Trophoblast cell (in vitro differentiated cells and primary cell): ENCODE results near the gene MOB1B.

Experiments
- DNase-seq, 2 donors: peaks; one replicate each; pipeline ENCODE4 v3.0.0-alpha.2; 2016
- H2AFZ ChIP-seq: 2 replicates; pipeline ENCODE4 v1.6.1; 2013; ENCODE audit warnings: low read length, moderate library complexity, mild to moderate bottlenecking; ENCODE audit not compliant: insufficient read depth, poor library complexity
- H2AK5ac ChIP-seq: 2 replicates; pipeline ENCODE4 v1.6.1; 2013; ENCODE audit warnings: mild to moderate bottlenecking, low read length
- H2BK120ac ChIP-seq: 2 replicates; pipeline ENCODE4 v1.6.1; 2013; ENCODE audit warnings: low read length, mild to moderate bottlenecking, moderate library complexity; ENCODE audit not compliant: insufficient read depth, poor library complexity
- H2BK12ac ChIP-seq: 2 replicates; pipeline ENCODE4 v1.6.1; 2013; ENCODE audit warnings: mild to moderate bottlenecking, low read length, moderate library complexity
- H2BK5ac ChIP-seq: 2 replicates; pipeline ENCODE4 v1.6.1; 2013; ENCODE audit warnings: low read length, low read depth, moderate library complexity, mild to moderate bottlenecking; ENCODE audit not compliant: poor library complexity
- H3K14ac ChIP-seq: 2 replicates; pipeline ENCODE4 v1.6.1; 2013; ENCODE audit warnings: mild to moderate bottlenecking, low read length
- H3K18ac ChIP-seq: 2 replicates; pipeline ENCODE4 v1.6.1; 2013; ENCODE audit warnings: mild to moderate bottlenecking, low read length
- H3K23ac ChIP-seq: 2 replicates; pipeline ENCODE4 v1.6.1; 2013; ENCODE audit warnings: low read length
- H3K27ac ChIP-seq: 2 replicates; pipeline ENCODE4 v1.5.1; 2013; ENCODE audit warnings: low read depth, mild to moderate bottlenecking, inconsistent platforms, low read length, moderate library complexity
- H3K27me3 ChIP-seq: 2 replicates; pipeline ENCODE4 v1.6.1; 2013; ENCODE audit warnings: inconsistent platforms, mild to moderate bottlenecking, low read length, moderate library complexity; ENCODE audit not compliant: insufficient read depth
- H3K36me3 ChIP-seq, 2 experiments: 1 replicate in 1 of 2; 2 replicates in 1 of 2; pipeline ENCODE4 v1.6.1; 2013; ENCODE audit warnings: low read length in 2 of 2, mild to moderate bottlenecking in 2 of 2, moderate library complexity in 1 of 2; ENCODE audit not compliant: insufficient read depth in 2 of 2, control insufficient read depth in 1 of 2
- H3K4ac ChIP-seq: 2 replicates; pipeline ENCODE4 v1.6.1; 2013; ENCODE audit warnings: low read depth, mild to moderate bottlenecking, low read length, moderate library complexity
- H3K4me1 ChIP-seq, 2 experiments: 1 replicate in 1 of 2; 2 replicates in 1 of 2; pipeline ENCODE4 v1.6.1; 2013; ENCODE audit warnings: low read length in 2 of 2, mild to moderate bottlenecking in 2 of 2, moderate library complexity in 1 of 2; ENCODE audit not compliant: insufficient read depth in 2 of 2, control insufficient read depth in 1 of 2
- H3K4me2 ChIP-seq: 2 replicates; pipeline ENCODE4 v1.6.1; 2013; ENCODE audit warnings: inconsistent platforms, mild to moderate bottlenecking, low read length, moderate library complexity
- H3K4me3 ChIP-seq: 2 replicates; pipeline ENCODE4 v1.5.1; 2013; ENCODE audit warnings: mild to moderate bottlenecking, low read depth, low read length, inconsistent platforms
- H3K79me1 ChIP-seq: one replicate; pipeline ENCODE4 v1.6.1; 2013; ENCODE audit warnings: low read length
- H3K79me2 ChIP-seq: 2 replicates; pipeline ENCODE4 v1.6.1; 2013; ENCODE audit warnings: low read length, mild to moderate bottlenecking; ENCODE audit not compliant: control insufficient read depth, insufficient read depth, poor library complexity
- H3K9ac ChIP-seq: 2 replicates; pipeline ENCODE4 v1.6.1; 2013; ENCODE audit warnings: mild to moderate bottlenecking, low read length
- H3K9me3 ChIP-seq: 2 replicates; pipeline ENCODE4 v1.6.1; 2013; ENCODE audit warnings: low read depth, mild to moderate bottlenecking, control low read depth, inconsistent platforms, low read length; ENCODE audit not compliant: insufficient read depth
- H4K12ac ChIP-seq: 2 replicates; pipeline ENCODE4 v1.6.1; 2013; ENCODE audit warnings: low read depth, mild to moderate bottlenecking, low read length, moderate library complexity
- H4K8ac ChIP-seq: 2 replicates; pipeline ENCODE4 v1.6.1; 2013; ENCODE audit warnings: low read depth, mild to moderate bottlenecking, low read length, moderate library complexity
- H4K91ac ChIP-seq: one replicate; pipeline ENCODE4 v1.6.1; 2013; ENCODE audit warnings: low read depth, mild to moderate bottlenecking, low read length, moderate library complexity
- WGBS: extraction: QIAGEN DNeasy Blood & Tissue Kit; methylation state at CpG from one replicate; pipeline ENCODE4 v1.1.7; 2013; ENCODE audit warnings: missing lambda C conversion rate; ENCODE audit not compliant: insufficient read length, insufficient coverage; ENCODE audit errors: extremely low coverage; 5-methylcytosine and 5-hydroxymethylcytosine counted together

Gene MOB1B

GRCh38 chr4:70976252-70976651, 74.1 kb downstream of the MOB1B start:
- no CpG with 5 or more reads among the region's 3 CpGs for WGBS
- no peaks in the 10 kb centered on the region for H3K79me2 ChIP-seq
- no peak overlapping the region for H4K8ac ChIP-seq
- H3K9me3 ChIP-seq = no peaks in the 10 kb centered on the region
- no peak overlapping the region for H2AFZ ChIP-seq
- H3K18ac ChIP-seq = no peak overlapping the region
- no peak overlapping the region for H4K12ac ChIP-seq
- H2BK12ac ChIP-seq = no peak overlapping the region
- no peak overlapping the region for H3K9ac ChIP-seq
- no peak overlapping the region for H4K91ac ChIP-seq
- H3K27ac ChIP-seq = no peak overlapping the region
- H2AK5ac ChIP-seq = no peak overlapping the region
- H3K4me1 ChIP-seq = no peaks in the 10 kb centered on the region
- no peaks in the 10 kb centered on the region for H3K79me1 ChIP-seq
- H3K4ac ChIP-seq = no peak overlapping the region
- H3K14ac ChIP-seq = no peak overlapping the region
- H2BK120ac ChIP-seq = no peak overlapping the region
- no peak overlapping the region for H2BK5ac ChIP-seq
- H3K23ac ChIP-seq = no peak overlapping the region
- H3K4me2 ChIP-seq = no peak overlapping the region
- DNase-seq = no peak
- peaks cover under 1 to 4% of the 10 kb centered on the region in 2 experiments for H3K36me3 ChIP-seq
- no peaks in the 10 kb centered on the region for H3K27me3 ChIP-seq
- no peak overlapping the region for H3K4me3 ChIP-seq

- no peak for DNase-seq
- Histone ChIP-seq H4K91ac (no peak overlapping the region), H4K8ac (no peak overlapping the region), H3K79me1 (no peaks in the 10 kb centered on the region), H3K4ac (no peak overlapping the region), H3K9me3 (no peaks in the 10 kb centered on the region), H4K12ac (no peak overlapping the region), H2BK120ac (no peak overlapping the region), H3K14ac (no peak overlapping the region), H2AFZ (no peak overlapping the region), H3K27ac (no peak overlapping the region), H3K18ac (no peak overlapping the region), H3K79me2 (no peaks in the 10 kb centered on the region), H3K36me3 (peaks cover 0 to 3% of the 10 kb centered on the region in 2 experiments), H3K23ac (no peak overlapping the region), H3K4me3 (no peak overlapping the region), H3K4me1 (no peaks in the 10 kb centered on the region), H3K9ac (no peak overlapping the region), H3K27me3 (no peaks in the 10 kb centered on the region), H2AK5ac (no peak overlapping the region), H3K4me2 (no peak overlapping the region), H2BK12ac (no peak overlapping the region), H2BK5ac (no peak overlapping the region)
- WGBS = no CpG with 5 or more reads among the region's 1 CpG
These were observed 77.4 kb downstream of the MOB1B start for GRCh38 chr4:70979445-70980008.

GRCh38 chr4:70980196-70980595, 78.0 kb downstream of the MOB1B start:
- no peaks in the 10 kb centered on the region for H3K27me3 ChIP-seq
- H4K91ac ChIP-seq = no peak overlapping the region
- H4K8ac ChIP-seq = no peak overlapping the region
- DNase-seq = no peak
- no peak overlapping the region for H3K14ac ChIP-seq
- H3K9ac ChIP-seq = no peak overlapping the region
- no peak overlapping the region for H2AK5ac ChIP-seq
- no peak overlapping the region for H4K12ac ChIP-seq
- H3K18ac ChIP-seq = no peak overlapping the region
- no peak overlapping the region for H2AFZ ChIP-seq
- H3K36me3 ChIP-seq = peaks cover 0 to 3% of the 10 kb centered on the region in 2 experiments
- no peak overlapping the region for H3K4me2 ChIP-seq
- H2BK5ac ChIP-seq = no peak overlapping the region
- H2BK12ac ChIP-seq = no peak overlapping the region
- no peak overlapping the region for H2BK120ac ChIP-seq
- no peaks in the 10 kb centered on the region for H3K4me1 ChIP-seq
- no peaks in the 10 kb centered on the region for H3K9me3 ChIP-seq
- H3K27ac ChIP-seq = no peak overlapping the region
- no peaks in the 10 kb centered on the region for H3K79me2 ChIP-seq
- no peak overlapping the region for H3K4ac ChIP-seq
- H3K4me3 ChIP-seq = no peak overlapping the region
- H3K23ac ChIP-seq = no peak overlapping the region
- H3K79me1 ChIP-seq = no peaks in the 10 kb centered on the region

- Histone ChIP-seq H3K18ac (no peak overlapping the region), H3K4me1 (no peaks in the 10 kb centered on the region), H2BK12ac (no peak overlapping the region), H4K91ac (no peak overlapping the region), H3K27me3 (no peaks in the 10 kb centered on the region), H2AFZ (no peak overlapping the region), H4K8ac (no peak overlapping the region), H3K36me3 (no peaks in the 10 kb centered on the region), H3K4ac (no peak overlapping the region), H2BK120ac (no peak overlapping the region), H3K14ac (no peak overlapping the region), H3K27ac (no peak overlapping the region), H3K9me3 (no peaks in the 10 kb centered on the region), H3K79me2 (no peaks in the 10 kb centered on the region), H3K9ac (no peak overlapping the region), H3K79me1 (no peaks in the 10 kb centered on the region), H4K12ac (no peak overlapping the region), H2BK5ac (no peak overlapping the region), H3K4me3 (no peak overlapping the region), H3K23ac (no peak overlapping the region), H2AK5ac (no peak overlapping the region), H3K4me2 (no peak overlapping the region)
- DNase-seq = no peak
These were observed 81.9 kb downstream of the MOB1B start for GRCh38 chr4:70984106-70984505.
